Mucosa of stomach (tissue), 1 donor: ENCODE measurements around the gene KBTBD4.
"Not testable (repeated sequence)": the region's sequence is repeated elsewhere in the genome, so short reads cannot be mapped to it uniquely, and the experiment has no call there.

Experiments used
- H3K27me3 ChIP-seq: one replicate; pipeline ENCODE4 v1.7.0; 2013; ENCODE audit warnings: mild to moderate bottlenecking, low read length; ENCODE audit not compliant: control insufficient read depth, insufficient read depth
- H3K36me3 ChIP-seq: one replicate; pipeline ENCODE4 v1.7.0; 2013; ENCODE audit warnings: low read length; ENCODE audit not compliant: control insufficient read depth, insufficient read depth
- H3K4me1 ChIP-seq: one replicate; pipeline ENCODE4 v1.7.0; 2013; ENCODE audit warnings: mild to moderate bottlenecking, low read length; ENCODE audit not compliant: control insufficient read depth, insufficient read depth
- H3K4me3 ChIP-seq: one replicate; pipeline ENCODE4 v1.7.0; 2013; ENCODE audit warnings: low read length
- H3K9ac ChIP-seq: one replicate; pipeline ENCODE4 v1.7.0; 2013; ENCODE audit warnings: mild to moderate bottlenecking, low read length, moderate library complexity
- H3K9me3 ChIP-seq: one replicate; pipeline ENCODE4 v1.7.0; 2013; ENCODE audit warnings: mild to moderate bottlenecking, low read length, moderate library complexity; ENCODE audit not compliant: control insufficient read depth
- donor health status: Pancreatic carcinoma.

Gene KBTBD4

GRCh38 chr11:47566149-47566698 is 12.5 kb downstream of the KBTBD4 start:
- no peaks in the 10 kb centered on the region for H3K9me3 ChIP-seq
- peak overlapping the region; percentile 92 for H3K9ac ChIP-seq
- H3K4me3 ChIP-seq = peak overlapping the region; percentile 80
- H3K36me3 ChIP-seq = no peaks in the 10 kb centered on the region
- H3K4me1 ChIP-seq = peaks cover 12% of the 10 kb centered on the region
- no peaks in the 10 kb centered on the region for H3K27me3 ChIP-seq

GRCh38 chr11:47565340-47566148 is 13.2 kb downstream of the KBTBD4 start, which contains the start of gene PTPMT1:
Gene PTPMT1 (plus strand): TSS chr11:47565599. CDS start chr11:47565623, 24 bp downstream.
- Histone ChIP-seq H3K36me3 (no peaks in the 10 kb centered on the region), H3K9me3 (no peaks in the 10 kb centered on the region), H3K9ac (peak within 1 kb of the TSS; percentile 92), H3K27me3 (no peaks in the 10 kb centered on the region), H3K4me1 (peaks cover 12% of the 10 kb centered on the region), H3K4me3 (peak within 1 kb of the TSS; percentile 80)

- H3K9me3 ChIP-seq = no peaks in the 10 kb centered on the region
- H3K27me3 ChIP-seq = no peaks in the 10 kb centered on the region
- peaks cover 12% of the 10 kb centered on the region for H3K4me1 ChIP-seq
- no peaks in the 10 kb centered on the region for H3K36me3 ChIP-seq
- H3K4me3 ChIP-seq = peak overlapping the region; percentile 80
- peak overlapping the region; percentile 92 for H3K9ac ChIP-seq
Observed at GRCh38 chr11:47564933-47565339, 13.8 kb downstream of the KBTBD4 start.

GRCh38 chr11:47564366-47564765 is 14.4 kb downstream of the KBTBD4 start:
- not testable (repeated sequence) for H3K36me3 ChIP-seq, H3K4me3 ChIP-seq, H3K9me3 ChIP-seq, H3K27me3 ChIP-seq, H3K9ac ChIP-seq
- peaks cover 12% of the 10 kb centered on the region for H3K4me1 ChIP-seq

GRCh38 chr11:47562393-47562792 is 16.4 kb downstream of the KBTBD4 start:
- H3K4me1 ChIP-seq = peaks cover 12% of the 10 kb centered on the region

GRCh38 chr11:47560426-47560825 is 18.3 kb downstream of the KBTBD4 start:
- Histone ChIP-seq H3K4me3 (no peak overlapping the region), H3K9me3 (no peaks in the 10 kb centered on the region), H3K4me1 (peaks cover 4% of the 10 kb centered on the region), H3K36me3 (no peaks in the 10 kb centered on the region), H3K9ac (no peak overlapping the region), H3K27me3 (no peaks in the 10 kb centered on the region)

More at GRCh38 chr11:47562393-47562792, 16.4 kb downstream of the KBTBD4 start:
- H3K4me3 ChIP-seq, H3K36me3 ChIP-seq, H3K27me3 ChIP-seq, H3K9me3 ChIP-seq, H3K9ac ChIP-seq: not testable (repeated sequence)

GRCh38 chr11:47558695-47559094 is 20.1 kb downstream of the KBTBD4 start:
- Histone ChIP-seq H3K4me3 (no peak overlapping the region), H3K27me3 (no peaks in the 10 kb centered on the region), H3K4me1 (no peaks in the 10 kb centered on the region), H3K36me3 (no peaks in the 10 kb centered on the region), H3K9me3 (no peaks in the 10 kb centered on the region), H3K9ac (no peak overlapping the region)

- H3K9ac ChIP-seq, H3K27me3 ChIP-seq, H3K36me3 ChIP-seq, H3K4me1 ChIP-seq, H3K9me3 ChIP-seq, H3K4me3 ChIP-seq: not testable (repeated sequence)
Observed at GRCh38 chr11:47557004-47557403, 21.8 kb downstream of the KBTBD4 start.

GRCh38 chr11:47553406-47553743 is 25.4 kb downstream of the KBTBD4 start:
- no peaks in the 10 kb centered on the region for H3K36me3 ChIP-seq
- H3K9me3 ChIP-seq = no peaks in the 10 kb centered on the region
- H3K4me3 ChIP-seq = peak overlapping the region; percentile 23
- H3K4me1 ChIP-seq = peaks cover 11% of the 10 kb centered on the region
- peak overlapping the region; percentile 53 for H3K9ac ChIP-seq
- no peaks in the 10 kb centered on the region for H3K27me3 ChIP-seq

GRCh38 chr11:47552566-47553405 is 26.0 kb downstream of the KBTBD4 start, which contains the start of gene CELF1:
Gene CELF1 (minus strand): TSS chr11:47553132. CDS start chr11:47499523, 53,609 bp downstream.
- Histone ChIP-seq H3K4me1 (peaks cover 11% of the 10 kb centered on the region), H3K27me3 (no peaks in the 10 kb centered on the region), H3K9ac (peak within 1 kb of the TSS; percentile 97), H3K36me3 (no peaks in the 10 kb centered on the region), H3K9me3 (no peaks in the 10 kb centered on the region), H3K4me3 (peak within 1 kb of the TSS; percentile 100)

GRCh38 chr11:47552056-47552565 is 26.7 kb downstream of the KBTBD4 start:
- peaks cover 11% of the 10 kb centered on the region for H3K4me1 ChIP-seq

GRCh38 chr11:47551086-47551485 is 27.7 kb downstream of the KBTBD4 start:
- Histone ChIP-seq H3K9ac (no peak overlapping the region), H3K36me3 (no peaks in the 10 kb centered on the region), H3K9me3 (no peaks in the 10 kb centered on the region), H3K4me1 (peaks cover 11% of the 10 kb centered on the region), H3K4me3 (no peak overlapping the region), H3K27me3 (no peaks in the 10 kb centered on the region)

More at GRCh38 chr11:47552056-47552565, 26.7 kb downstream of the KBTBD4 start:
- H3K9ac ChIP-seq = peak overlapping the region; percentile 97
- H3K9me3 ChIP-seq = no peaks in the 10 kb centered on the region
- H3K4me3 ChIP-seq = peak overlapping the region; percentile 100
- H3K36me3 ChIP-seq = no peaks in the 10 kb centered on the region
- no peaks in the 10 kb centered on the region for H3K27me3 ChIP-seq
